B cell (primary cell): Measurements from ENCODE around the gene UPF1. TPM values are rescaled to one million over a fixed set of nuclear protein-coding genes. Genes with fewer than 3 reads are reported as not detected.

Source experiments
- ATAC-seq: fragments of 200-7000 bp; cut with Tn5 transposase; one replicate; pipeline ENCODE4 v1.10.0; 2021; ENCODE audit warnings: low read depth, mild to moderate bottlenecking, moderate number of reproducible peaks, moderate library complexity
- CTCF ChIA-PET: fragments of 350-600 bp; sonication (Branson Sonifier 250); formaldehyde crosslinking; loops from one replicate; lab custom pipeline; 2021; ENCODE audit warnings: antibody characterized with exemption, inconsistent platforms; lab: Charles Lee
- POLR2A ChIA-PET: fragments of 350-600 bp; sonication (Branson Sonifier 250); formaldehyde crosslinking; loops from one replicate; lab custom pipeline; 2021; ENCODE audit warnings: antibody characterized with exemption; lab: Charles Lee
- DNase-seq: peaks from one replicate; pipeline ENCODE4 v3.0.0; 2013
- H2AFZ ChIP-seq: 2 replicates; pipeline ENCODE4 v1.6.1; 2012; ENCODE audit warnings: mild to moderate bottlenecking, low read depth, low read length; ENCODE audit not compliant: insufficient read depth, poor library complexity, severe bottlenecking
- H3K27ac ChIP-seq, 2 donors: 1 replicate in 1 of 2; 2 replicates in 1 of 2; pipeline ENCODE4 v1.5.1; 2012 to 2013; ENCODE audit warnings: low read length in 2 of 2, mild to moderate bottlenecking in 2 of 2, moderate library complexity in 1 of 2
- H3K27me3 ChIP-seq, 4 experiments: fragments of 200-600 bp in 1 of 4; sonication (generic) in 1 of 4; replicated peaks in 1 of 4; 1 replicate in 2 of 4; 2 replicates in 2 of 4; pipeline versions ENCODE4 v1.6.1 to v1.7.0; 2013 to 2016; ENCODE audit warnings: low read length in 3 of 4, mild to moderate bottlenecking in 2 of 4, mixed read lengths in 1 of 4, moderate library complexity in 1 of 4; ENCODE audit not compliant: insufficient read depth in 4 of 4, control insufficient read depth in 3 of 4; ENCODE audit errors: control extremely low read depth in 1 of 4
- H3K36me3 ChIP-seq, 2 experiments: replicated peaks in 1 of 2; 1 replicate in 1 of 2; 2 replicates in 1 of 2; pipeline versions ENCODE4 v1.6.1 to v1.7.1; 2013; ENCODE audit warnings: low read length in 1 of 2; ENCODE audit not compliant: insufficient read depth in 2 of 2, control insufficient read depth in 1 of 2; ENCODE audit errors: control extremely low read depth in 1 of 2, extremely low read depth in 1 of 2
- H3K4me1 ChIP-seq, 2 donors: fragments of 200-600 bp in 1 of 2; sonication (generic) in 1 of 2; 1 replicate in 1 of 2; 2 replicates in 1 of 2; pipeline versions ENCODE4 v1.5.1 to v1.6.1; 2013 to 2017; ENCODE audit warnings: low read length in 2 of 2; ENCODE audit not compliant: control insufficient read depth in 2 of 2, insufficient read depth in 2 of 2
- H3K4me2 ChIP-seq: replicated peaks from 2 replicates; pipeline ENCODE3; 2012; ENCODE audit warnings: mild to moderate bottlenecking, low read depth, low read length; ENCODE audit not compliant: poor library complexity, severe bottlenecking
- H3K4me3 ChIP-seq, 5 experiments: fragments of 200-600 bp in 1 of 5; sonication (generic) in 1 of 5; 1 replicate in 3 of 5; 2 replicates in 2 of 5; pipeline versions ENCODE4 v1.5.1 to v1.7.0; 2011 to 2016; ENCODE audit warnings: low read length in 4 of 5, mild to moderate bottlenecking in 4 of 5, low read depth in 2 of 5, control low read depth in 1 of 5, moderate library complexity in 1 of 5; ENCODE audit not compliant: insufficient read depth in 1 of 5; ENCODE audit errors: control extremely low read depth in 1 of 5, extremely low read depth in 1 of 5
- H3K79me2 ChIP-seq: fragments of 200-600 bp; sonication (generic); one replicate; pipeline ENCODE4 v1.6.0; 2016; ENCODE audit warnings: low read length; ENCODE audit not compliant: control insufficient read depth, insufficient read depth
- H3K9ac ChIP-seq: fragments of 200-600 bp; sonication (generic); 2 replicates; pipeline ENCODE4 v1.6.1; 2017; ENCODE audit warnings: mild to moderate bottlenecking, low read length, moderate library complexity
- H3K9me3 ChIP-seq, 3 donors: one replicate each; pipeline versions ENCODE4 v1.6.1 to v1.7.1; 2013; ENCODE audit warnings: low read length in 2 of 3; ENCODE audit not compliant: control insufficient read depth in 2 of 3, insufficient read depth in 1 of 3; ENCODE audit errors: control extremely low read depth in 1 of 3
- H4K20me1 ChIP-seq: 2 replicates; pipeline ENCODE4 v1.6.0; 2012; ENCODE audit warnings: mild to moderate bottlenecking, low read length; ENCODE audit not compliant: insufficient read depth, control insufficient read depth, poor library complexity, severe bottlenecking
- H3K27ac Mint-ChIP-seq: one replicate; pipeline ENCODE4 v1.8.0; 2021; ENCODE audit warnings: mixed read lengths
- H3K27me3 Mint-ChIP-seq: one replicate; pipeline ENCODE4 v1.8.0; 2021; ENCODE audit warnings: mixed read lengths
- H3K4me1 Mint-ChIP-seq: one replicate; pipeline ENCODE4 v1.8.0; 2021; ENCODE audit warnings: mixed read lengths
- H3K4me3 Mint-ChIP-seq: one replicate; pipeline ENCODE4 v1.8.0; 2021; ENCODE audit warnings: mixed read lengths
- H3K9me3 Mint-ChIP-seq: one replicate; pipeline ENCODE4 v1.8.0; 2022; ENCODE audit warnings: mixed read lengths; ENCODE audit not compliant: insufficient read depth
- CTCF ChIP-seq: fragments of 200-600 bp; IDR thresholded peaks from one replicate; pipeline ENCODE4 v1.8.0; 2022; ENCODE audit warnings: antibody characterized with exemption, mild to moderate bottlenecking
- EZH2 ChIP-seq: IDR thresholded peaks from 2 replicates; pipeline ENCODE4 v1.6.1; 2012; ENCODE audit warnings: borderline replicate concordance, low read depth, mild to moderate bottlenecking, moderate library complexity, low read length; ENCODE audit not compliant: insufficient read depth, poor library complexity, severe bottlenecking
- WGBS: methylation state at CpG from one replicate; pipeline ENCODE4 v1.1.5; 2013; ENCODE audit warnings: missing lambda C conversion rate; ENCODE audit not compliant: insufficient coverage; 5-methylcytosine and 5-hydroxymethylcytosine counted together
- intact Hi-C: fragments of 100-400 bp; cut with micrococcal nuclease; formaldehyde crosslinking; loops from one replicate; pipeline ENCODE4 v1.10.0; 2022
- polyA plus RNA-seq: library from polyadenylated mRNA; depleted of rRNA; stranded (reverse); fragments of >200 nt; gene quantifications from 2 replicates; pipeline ENCODE4 v1.2.3, GENCODE V29; 2012
- total RNA-seq, 2 donors: library from RNA; stranded (reverse); fragments of 120-200 nt in 1 of 2; gene quantifications; 1 replicate in 1 of 2; 2 replicates in 1 of 2; pipeline versions ENCODE4 v1.2.3 to v1.2.4, GENCODE V29; 2013 to 2022

UPF1 gene
- total and polyA plus RNA-seq, 2 donors (not counting 1 experiment from before 2014, with no cell fraction given) = 51.9 to 98.6 TPM

GRCh38 chr19:18856385-18857126, 24.8 kb downstream of the UPF1 start:
- Histone ChIP-seq H3K27me3 (no peaks in the 10 kb centered on the region), H3K9ac (no peak overlapping the region), H3K4me3 (no peak overlapping the region), H3K27ac (no peak overlapping the region), H4K20me1 (peaks cover 75% of the 10 kb centered on the region), H2AFZ (no peak overlapping the region), H3K4me1 (peaks cover 2 to 15% of the 10 kb centered on the region in 2 donors), H3K9me3 (no peaks in the 10 kb centered on the region), H3K4me2 (no peak overlapping the region), H3K79me2 (peaks cover 17% of the 10 kb centered on the region), H3K36me3 (peaks cover 0 to 91% of the 10 kb centered on the region in 2 experiments)
- no peak for ATAC-seq
- Mint-ChIP-seq H3K27ac (no peak overlapping the region), H3K9me3 (no peaks in the 10 kb centered on the region), H3K4me3 (no peak overlapping the region), H3K4me1 (peaks cover 7% of the 10 kb centered on the region), H3K27me3 (no peaks in the 10 kb centered on the region)
- 97% methylated on average over 22 of the region's 22 CpGs for WGBS
- ChIA-PET POLR2A (interaction anchor here (0.9 kb wide), 1 partner anchor 233 kb away, joined by 3 read pairs; no protein-coding TSS in a partner anchor), CTCF (interaction anchor here (0.6 to 2.6 kb wide), 5 partner anchors 9 to 337 kb away, joined by 3 to 9 read pairs (median 5); no protein-coding TSS in a partner anchor)
- TF ChIP-seq EZH2 (no peak), CTCF (no peak)
- intact Hi-C loops = no loop called here
- DNase-seq = no peak

DNA sequence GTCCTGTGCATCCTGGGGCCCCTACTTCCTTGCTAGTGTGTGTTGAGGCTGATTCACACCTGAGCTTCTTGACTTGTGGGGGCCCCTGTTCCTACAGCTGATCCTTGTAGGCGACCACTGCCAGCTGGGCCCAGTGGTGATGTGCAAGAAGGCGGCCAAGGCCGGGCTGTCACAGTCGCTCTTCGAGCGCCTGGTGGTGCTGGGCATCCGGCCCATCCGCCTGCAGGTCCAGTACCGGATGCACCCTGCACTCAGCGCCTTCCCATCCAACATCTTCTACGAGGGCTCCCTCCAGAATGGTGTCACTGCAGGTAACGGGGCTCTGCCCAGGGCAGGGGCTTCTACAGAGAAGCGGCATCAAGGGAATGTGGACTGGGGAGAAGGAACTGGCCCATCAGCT, 25.5 kb downstream of the UPF1 start:
- H3K79me2 ChIP-seq = peaks cover 11% of the 10 kb centered on the region
- no peak overlapping the region for H2AFZ ChIP-seq
- ATAC-seq = no peak
- H3K27ac Mint-ChIP-seq = no peak overlapping the region
- intact Hi-C loops = no loop called here
- no peak overlapping the region for H3K27ac ChIP-seq
- peaks cover 2 to 17% of the 10 kb centered on the region in 2 donors for H3K4me1 ChIP-seq
- H4K20me1 ChIP-seq = peaks cover 70% of the 10 kb centered on the region
- no peak overlapping the region for H3K9ac ChIP-seq
- no peaks in the 10 kb centered on the region for H3K9me3 ChIP-seq
- no peak for TF ChIP-seq CTCF
- TF ChIP-seq EZH2 = no peak
- H3K4me3 ChIP-seq = no peak overlapping the region
- no peak for DNase-seq
- no peak overlapping the region for H3K4me3 Mint-ChIP-seq
- H3K27me3 Mint-ChIP-seq = no peaks in the 10 kb centered on the region
- H3K4me2 ChIP-seq = no peak overlapping the region
- peaks cover 8% of the 10 kb centered on the region for H3K4me1 Mint-ChIP-seq
- 96% methylated on average over 10 of the region's 13 CpGs for WGBS
- ChIA-PET CTCF (interaction anchor here (0.6 to 2.6 kb wide), 4 partner anchors 10 to 268 kb away, joined by 3 to 9 read pairs (median 4); partner anchors contain the start of gene REX1BD), POLR2A (interaction anchor here (0.9 kb wide), 1 partner anchor 233 kb away, joined by 3 read pairs; no protein-coding TSS in a partner anchor)
- H3K27me3 ChIP-seq = no peaks in the 10 kb centered on the region
- no peaks in the 10 kb centered on the region for H3K9me3 Mint-ChIP-seq
- peaks cover 0 to 91% of the 10 kb centered on the region in 2 experiments for H3K36me3 ChIP-seq
